ENCODE data around the gene RFXANK.
"Not testable (repeated sequence)": the region's sequence is repeated elsewhere in the genome, so short reads cannot be mapped to it uniquely, and the experiment has no call there.

Gene RFXANK

DNA sequence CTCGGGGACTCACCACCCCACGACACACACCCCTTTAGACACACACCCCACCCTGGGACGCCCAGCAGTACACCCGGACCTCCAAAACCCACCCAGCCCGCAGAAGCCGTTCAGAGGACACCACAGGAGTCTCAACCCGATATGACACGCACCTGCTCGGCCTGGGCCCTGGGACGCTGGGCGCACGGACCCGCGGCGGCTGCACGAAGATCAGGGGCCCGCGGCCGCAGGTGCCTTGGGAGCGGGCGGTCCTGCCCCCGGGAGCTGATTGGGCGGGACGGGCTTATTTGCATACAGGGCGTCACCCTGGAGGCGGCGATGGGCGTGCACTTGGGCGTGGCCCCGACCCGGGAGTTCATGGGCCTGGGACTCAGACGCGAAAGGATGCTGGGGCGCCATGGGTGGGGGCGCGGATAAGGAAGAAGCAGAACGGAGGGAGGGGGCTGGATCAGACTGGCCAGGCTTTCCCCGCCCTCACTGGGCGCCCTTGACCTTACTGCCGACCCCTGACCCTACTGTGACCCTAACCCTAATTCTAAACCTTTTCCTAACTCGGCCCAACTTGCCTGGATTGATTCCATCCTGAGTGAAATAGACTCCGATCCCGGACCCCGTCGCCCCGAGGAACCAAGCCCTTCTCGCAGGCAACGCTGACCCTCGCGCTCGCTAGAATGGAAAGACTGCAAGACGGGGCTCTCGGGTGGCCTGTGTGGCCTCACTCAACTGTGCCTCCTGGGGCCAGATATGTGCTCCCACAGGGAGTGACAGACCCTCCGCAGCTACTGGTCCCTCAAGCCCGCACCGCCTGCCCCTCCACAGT lies 21.8 kb upstream of the RFXANK start, which contains the start of gene MEF2B:
Gene MEF2B (minus strand): TSS at position 211 of the 820 bp plus-strand sequence. CDS start 19,528 bp downstream, outside the sequence.
- DNase-seq (ENCODE audit: low read depth): no peak
- TF ChIP-seq, protein P1, sequence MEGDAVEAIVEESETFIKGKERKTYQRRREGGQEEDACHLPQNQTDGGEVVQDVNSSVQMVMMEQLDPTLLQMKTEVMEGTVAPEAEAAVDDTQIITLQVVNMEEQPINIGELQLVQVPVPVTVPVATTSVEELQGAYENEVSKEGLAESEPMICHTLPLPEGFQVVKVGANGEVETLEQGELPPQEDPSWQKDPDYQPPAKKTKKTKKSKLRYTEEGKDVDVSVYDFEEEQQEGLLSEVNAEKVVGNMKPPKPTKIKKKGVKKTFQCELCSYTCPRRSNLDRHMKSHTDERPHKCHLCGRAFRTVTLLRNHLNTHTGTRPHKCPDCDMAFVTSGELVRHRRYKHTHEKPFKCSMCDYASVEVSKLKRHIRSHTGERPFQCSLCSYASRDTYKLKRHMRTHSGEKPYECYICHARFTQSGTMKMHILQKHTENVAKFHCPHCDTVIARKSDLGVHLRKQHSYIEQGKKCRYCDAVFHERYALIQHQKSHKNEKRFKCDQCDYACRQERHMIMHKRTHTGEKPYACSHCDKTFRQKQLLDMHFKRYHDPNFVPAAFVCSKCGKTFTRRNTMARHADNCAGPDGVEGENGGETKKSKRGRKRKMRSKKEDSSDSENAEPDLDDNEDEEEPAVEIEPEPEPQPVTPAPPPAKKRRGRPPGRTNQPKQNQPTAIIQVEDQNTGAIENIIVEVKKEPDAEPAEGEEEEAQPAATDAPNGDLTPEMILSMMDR (IDR thresholded peaks at IDR 0.05; ENCODE audit: control insufficient read depth, insufficient read depth, low read depth, low read length, missing control alignments): no peak
- no peak within 1 kb of the TSS for H3K4me3 ChIP-seq (ENCODE audit: control insufficient read depth, low read depth, low read length)

DNA sequence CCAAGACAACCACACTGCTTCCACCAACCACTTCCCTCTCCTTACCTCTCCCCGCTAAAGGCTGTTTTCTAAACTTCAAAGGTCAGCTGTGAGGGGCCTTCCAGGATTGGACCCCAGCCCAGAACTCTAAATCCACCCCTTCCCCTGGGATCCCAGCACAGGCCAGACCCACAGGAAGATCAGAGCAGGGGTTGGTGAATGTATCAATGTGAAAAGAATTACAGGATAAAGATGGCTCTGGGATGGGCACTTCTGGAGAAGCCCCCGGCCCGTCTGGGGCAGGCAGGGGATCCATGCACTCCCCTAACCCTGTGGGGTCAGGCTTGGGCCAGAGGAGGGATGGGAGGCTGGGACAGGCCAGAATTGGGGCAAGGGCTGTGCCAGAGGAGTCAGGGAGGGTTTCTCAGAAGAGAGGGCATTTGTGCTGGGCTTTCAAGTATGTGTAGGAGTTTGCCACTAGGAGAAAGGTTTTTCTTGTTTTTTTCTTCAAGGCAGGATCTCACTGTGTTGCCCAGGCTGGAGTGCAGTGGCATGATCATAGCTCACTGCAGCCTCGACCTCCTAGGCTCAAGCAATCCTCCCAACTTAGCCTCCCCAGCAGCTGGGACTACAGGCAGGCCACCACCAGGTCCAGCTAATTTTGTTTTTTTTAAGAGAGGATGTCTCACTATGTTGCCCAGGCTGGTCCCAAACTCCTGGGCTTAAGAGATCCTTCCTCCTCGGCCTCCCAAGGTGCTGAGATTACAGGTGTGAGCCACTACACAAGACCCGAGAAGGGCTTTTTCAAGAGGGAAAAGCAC lies 21.0 kb upstream of the RFXANK start:
- TF ChIP-seq, protein P1 (IDR thresholded peaks at IDR 0.05; ENCODE audit: control insufficient read depth, insufficient read depth, low read depth, low read length, missing control alignments): no peak
- DNase-seq (ENCODE audit: low read depth): no peak
- H3K4me3 ChIP-seq (ENCODE audit: control insufficient read depth, low read depth, low read length): no peak overlapping the region

DNA sequence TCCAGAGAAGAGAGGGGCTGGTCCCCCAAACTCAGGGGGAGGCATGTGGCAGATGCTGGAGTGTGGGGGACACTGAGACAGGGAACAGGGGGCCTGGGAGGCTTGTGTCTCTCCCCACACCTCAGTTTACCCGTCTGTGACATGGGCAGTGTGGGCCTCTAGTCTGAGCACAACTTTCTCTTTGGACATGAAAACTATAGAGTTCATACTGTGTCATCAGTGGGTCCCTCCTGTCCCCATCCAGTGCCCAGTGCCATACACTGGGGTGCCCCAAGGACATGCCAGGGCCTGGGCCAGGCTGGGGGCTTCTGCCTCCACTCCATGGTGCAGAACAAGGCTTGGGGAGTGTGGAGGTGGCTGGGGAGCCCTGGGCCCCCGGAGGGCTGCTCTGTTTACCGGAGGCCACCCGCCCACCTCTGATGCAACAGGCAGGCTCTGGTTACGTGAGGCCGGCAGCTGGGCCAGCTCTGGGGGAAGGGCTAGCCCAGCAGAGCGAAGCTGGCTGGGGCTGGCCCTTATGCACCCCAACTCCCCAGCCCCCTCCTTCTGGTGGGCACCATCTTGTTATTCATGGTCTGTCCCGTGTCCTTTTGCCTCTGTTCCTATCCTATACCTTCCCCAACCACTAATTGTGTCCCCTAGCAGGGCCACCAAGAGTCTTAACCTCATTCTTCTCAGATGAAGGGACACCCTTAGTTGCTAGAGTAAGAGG lies 20.1 kb upstream of the RFXANK start:
- H3K4me3 ChIP-seq (ENCODE audit: control insufficient read depth, low read depth, low read length): no peak overlapping the region
- DNase-seq (ENCODE audit: low read depth): no peak
- TF ChIP-seq, protein P1 (IDR thresholded peaks at IDR 0.05; ENCODE audit: control insufficient read depth, insufficient read depth, low read depth, low read length, missing control alignments): no peak

DNA sequence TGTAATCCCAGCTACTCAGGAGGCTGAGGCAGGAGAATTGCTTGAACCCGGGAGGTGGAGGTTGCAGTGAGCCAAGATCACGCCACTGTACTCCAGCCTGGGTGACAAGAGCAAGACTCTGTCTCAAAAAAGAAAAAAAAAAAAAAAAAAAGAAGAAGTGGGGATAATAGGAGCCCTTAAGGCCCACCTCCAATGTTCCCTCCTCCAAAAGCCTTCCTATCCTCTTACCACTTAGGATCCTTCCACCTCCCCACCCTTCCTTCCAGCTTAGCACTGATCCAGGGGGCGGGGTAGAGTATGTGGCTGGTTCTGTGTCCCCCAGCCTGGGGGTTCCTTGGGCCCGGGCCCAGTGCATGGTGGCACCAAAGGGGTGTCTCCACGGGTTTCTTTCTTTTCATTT lies 18.8 kb upstream of the RFXANK start:
- not testable (repeated sequence) for H3K4me3 ChIP-seq (ENCODE audit: control insufficient read depth, low read depth, low read length); DNase-seq (ENCODE audit: low read depth)

DNA sequence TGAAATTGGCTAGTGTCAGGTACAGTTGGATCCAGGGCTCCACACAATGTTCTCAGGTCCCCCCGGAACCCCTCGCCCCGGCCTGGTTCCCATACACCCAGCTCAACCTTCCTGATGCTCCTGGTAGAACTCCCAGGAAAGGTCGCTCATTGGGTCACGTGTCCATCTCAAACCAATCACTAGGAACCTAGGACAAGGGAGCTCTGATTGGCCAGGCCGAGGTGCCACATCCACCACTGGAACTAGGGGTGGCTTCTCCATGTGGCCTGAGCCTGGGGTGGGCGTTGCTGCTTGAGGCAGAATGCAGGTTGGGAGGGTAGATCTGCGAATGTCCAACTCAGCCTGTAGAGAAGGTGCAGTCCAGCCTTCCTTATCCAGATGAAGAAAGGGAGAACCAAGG lies 15.1 kb upstream of the RFXANK start:
- no peak for DNase-seq (ENCODE audit: low read depth)
- no peak overlapping the region for H3K4me3 ChIP-seq (ENCODE audit: control insufficient read depth, low read depth, low read length)
- TF ChIP-seq, protein P1 (IDR thresholded peaks at IDR 0.05; ENCODE audit: control insufficient read depth, insufficient read depth, low read depth, low read length, missing control alignments): no peak

DNA sequence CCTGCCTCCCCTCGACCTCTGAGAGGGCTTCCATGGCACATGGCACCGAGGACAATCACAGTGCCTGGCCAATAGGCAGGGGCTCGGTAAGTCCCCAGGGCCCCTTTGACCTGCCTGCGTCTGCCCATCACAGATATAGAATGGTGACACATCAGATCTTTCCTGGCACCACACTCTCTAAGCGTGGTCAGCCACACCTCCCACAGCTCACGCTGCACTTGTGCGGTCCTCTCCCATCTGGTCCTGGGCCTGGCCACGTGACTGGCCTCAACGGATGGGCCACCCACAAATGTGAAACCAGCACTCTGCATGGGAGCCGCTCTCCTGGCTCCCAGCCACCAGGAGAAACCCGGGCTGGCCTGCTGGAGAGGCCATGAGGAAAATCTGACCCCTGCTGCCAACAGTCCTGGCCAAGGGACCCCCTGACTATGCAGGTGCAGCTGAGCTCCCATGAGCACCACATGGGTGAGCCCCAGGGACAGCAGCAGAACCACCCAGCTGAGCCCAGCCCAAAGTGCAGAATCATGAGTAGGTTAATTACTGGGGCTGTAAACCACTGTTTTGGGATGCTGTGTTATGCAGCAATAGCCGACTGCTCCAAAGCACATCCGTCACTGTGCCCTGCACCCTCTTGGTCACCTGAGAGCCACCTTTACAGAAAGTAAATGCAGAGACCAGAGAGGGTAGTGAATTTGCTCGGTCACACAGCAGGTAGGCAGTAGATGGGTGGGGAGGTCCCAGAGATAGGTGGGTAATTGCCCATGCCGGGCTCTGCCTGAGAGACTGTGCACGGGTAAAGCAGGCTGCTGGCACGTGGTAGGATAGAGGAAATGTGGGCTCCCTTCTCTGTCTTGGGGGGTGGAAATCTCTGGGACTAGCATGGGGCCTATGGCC lies 12.3 kb upstream of the RFXANK start:
- TF ChIP-seq, protein P1 (IDR thresholded peaks at IDR 0.05; ENCODE audit: control insufficient read depth, insufficient read depth, low read depth, low read length, missing control alignments): no peak
- no peak overlapping the region for H3K4me3 ChIP-seq (ENCODE audit: control insufficient read depth, low read depth, low read length)
- DNase-seq (ENCODE audit: low read depth): no peak

Data from AG09309 (cell line).